ENCODE data around the gene PKIB.

The PKIB gene

GRCh38 chr6:122619309-122619708, 9.1 kb downstream of the PKIB start:
- no peak overlapping the region for H3K4me3 ChIP-seq (ENCODE audit: low read depth, low read length)
- DNase-seq (ENCODE audit: low read depth), result no peak
- no peak for TF ChIP-seq CTCF (IDR thresholded peaks at IDR 0.05; ENCODE audit: insufficient read depth, low read depth, low read length, missing control alignments)

- no peak for DNase-seq (ENCODE audit: low read depth)
- H3K4me3 ChIP-seq (ENCODE audit: low read depth, low read length), result no peak overlapping the region
- no peak for TF ChIP-seq CTCF (IDR thresholded peaks at IDR 0.05; ENCODE audit: insufficient read depth, low read depth, low read length, missing control alignments)
These were observed 10.2 kb downstream of the PKIB start for GRCh38 chr6:122620428-122620827.

DNA sequence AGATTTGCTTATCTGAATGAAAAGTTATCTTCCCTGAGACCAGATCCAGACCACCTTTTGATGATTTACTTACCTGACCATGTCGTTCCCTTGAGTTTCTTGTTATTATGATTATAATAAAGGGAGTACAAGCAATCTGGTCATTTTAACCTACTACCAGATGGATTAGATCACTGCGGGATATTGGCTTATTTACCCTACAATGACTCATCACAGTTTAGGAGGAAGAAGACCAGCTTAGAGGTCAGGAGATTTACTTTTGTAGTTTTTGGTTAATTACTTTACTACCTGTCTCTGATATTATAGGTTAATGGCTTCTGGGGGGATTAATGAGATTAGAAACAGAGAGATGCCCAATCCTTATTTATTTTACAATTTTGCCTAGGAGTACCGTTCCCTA, 10.7 kb downstream of the PKIB start:
- no peak for DNase-seq (ENCODE audit: low read depth)
- no peak overlapping the region for H3K4me3 ChIP-seq (ENCODE audit: low read depth, low read length)
- TF ChIP-seq CTCF (IDR thresholded peaks at IDR 0.05; ENCODE audit: insufficient read depth, low read depth, low read length, missing control alignments), result no peak

GRCh38 chr6:122621638-122622037, 11.4 kb downstream of the PKIB start:
- no peak for DNase-seq (ENCODE audit: low read depth)
- no peak overlapping the region for H3K4me3 ChIP-seq (ENCODE audit: low read depth, low read length)
- TF ChIP-seq CTCF (IDR thresholded peaks at IDR 0.05; ENCODE audit: insufficient read depth, low read depth, low read length, missing control alignments), result no peak

DNA sequence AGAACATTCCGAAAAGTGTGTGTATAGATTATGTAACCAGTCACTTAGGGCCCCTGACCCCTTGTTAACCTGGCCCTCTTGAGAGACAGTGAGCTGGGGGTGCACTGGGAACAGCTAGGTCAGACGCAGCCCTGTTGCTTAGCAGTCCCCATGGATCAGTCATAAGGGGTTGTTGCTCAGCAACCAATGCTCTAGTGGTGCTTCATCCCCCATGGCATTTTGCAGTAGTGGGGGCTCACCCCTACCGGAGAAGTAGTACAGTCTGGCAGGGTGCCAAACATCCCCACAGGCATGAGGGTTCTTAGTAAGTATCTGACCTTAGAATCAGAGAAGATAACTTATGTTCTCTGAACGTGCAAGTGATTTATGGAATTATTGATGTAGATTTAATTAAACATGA, 12.3 kb downstream of the PKIB start:
- TF ChIP-seq CTCF (IDR thresholded peaks at IDR 0.05; ENCODE audit: insufficient read depth, low read depth, low read length, missing control alignments), result no peak
- H3K4me3 ChIP-seq (ENCODE audit: low read depth, low read length), result no peak overlapping the region
- DNase-seq (ENCODE audit: low read depth), result no peak

DNA sequence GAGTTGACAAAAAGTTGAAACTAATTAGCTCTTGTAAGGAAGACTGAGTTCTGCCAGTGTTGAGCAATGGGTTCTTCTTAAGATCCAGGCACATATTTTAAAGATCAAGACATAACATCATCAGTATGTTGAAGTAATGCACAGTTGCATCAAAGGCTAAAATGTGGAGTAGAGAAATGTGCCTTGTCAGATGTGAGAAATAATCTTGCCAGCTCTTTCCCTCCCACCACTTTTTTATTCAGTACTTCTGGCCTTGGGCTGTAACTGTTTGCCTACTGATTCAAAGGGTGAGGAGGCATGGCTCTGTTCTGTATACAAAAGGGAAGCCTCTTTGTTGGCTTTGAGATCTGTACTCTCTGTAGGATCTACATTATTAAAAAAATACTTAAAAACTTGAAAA, 13.1 kb downstream of the PKIB start:
- no peak for TF ChIP-seq CTCF (IDR thresholded peaks at IDR 0.05; ENCODE audit: insufficient read depth, low read depth, low read length, missing control alignments)
- H3K4me3 ChIP-seq (ENCODE audit: low read depth, low read length), result no peak overlapping the region
- no peak for DNase-seq (ENCODE audit: low read depth)

- no peak for TF ChIP-seq CTCF (IDR thresholded peaks at IDR 0.05; ENCODE audit: insufficient read depth, low read depth, low read length, missing control alignments)
- no peak overlapping the region for H3K4me3 ChIP-seq (ENCODE audit: low read depth, low read length)
- no peak for DNase-seq (ENCODE audit: low read depth)
These were observed 14.6 kb downstream of the PKIB start for GRCh38 chr6:122624853-122625252.
